Upper lobe of left lung (tissue), 6 donors: Measurements from ENCODE around the gene SUN5. TPM values are rescaled to one million over a fixed set of nuclear protein-coding genes. Genes with fewer than 3 reads are reported as not detected.

Source experiments
- ATAC-seq, 2 donors: fragments of 200-7000 bp; cut with Tn5 transposase; one replicate each; pipeline ENCODE4 v1.9.1; 2022; ENCODE audit warnings: mild to moderate bottlenecking in 2 of 2, moderate library complexity in 2 of 2; ENCODE audit not compliant: low FRiP score in 2 of 2
- DNase-seq, 2 donors: peaks; one replicate each; pipeline ENCODE4 v3.0.0-alpha.2; 2019 to 2020
- H3K27ac ChIP-seq, 4 donors: fragments of 200-600 bp; sonication (generic); one replicate each; pipeline ENCODE4 v1.5.1; 2016 to 2019
- H3K27me3 ChIP-seq, 4 donors: fragments of 200-600 bp; sonication (generic); one replicate each; pipeline ENCODE4 v1.5.1; 2017 to 2019
- H3K36me3 ChIP-seq, 4 donors: fragments of 200-600 bp; sonication (generic); one replicate each; pipeline ENCODE4 v1.5.1; 2016 to 2019
- H3K4me1 ChIP-seq, 4 donors: fragments of 200-600 bp; sonication (generic); one replicate each; pipeline ENCODE4 v1.5.1; 2018 to 2019
- H3K4me3 ChIP-seq, 4 donors: fragments of 200-600 bp; sonication (generic); one replicate each; pipeline ENCODE4 v1.5.1; 2017 to 2019; ENCODE audit warnings: mild to moderate bottlenecking in 2 of 4, moderate library complexity in 1 of 4
- H3K9me3 ChIP-seq, 4 donors: fragments of 200-600 bp; sonication (generic); one replicate each; pipeline ENCODE4 v1.5.1; 2018 to 2019
- CTCF ChIP-seq, 6 experiments: fragments of 450-650 bp in 4 of 6; fragments of 200-600 bp in 2 of 6; sonication (generic) in 2 of 6; IDR thresholded peaks; one replicate each; pipeline ENCODE4 v1.5.1; 2016 to 2019; ENCODE audit warnings: antibody characterized with exemption in 6 of 6
- EP300 ChIP-seq, 4 donors: sonication (generic); formaldehyde crosslinking; IDR thresholded peaks; one replicate each; pipeline ENCODE4 v1.5.1; 2017; ENCODE audit warnings: antibody characterized with exemption in 4 of 4, control low read depth in 2 of 4
- POLR2A ChIP-seq, 4 donors: fragments of 450-650 bp; IDR thresholded peaks; one replicate each; pipeline ENCODE4 v1.5.1; 2016 to 2017; ENCODE audit warnings: antibody characterized with exemption in 4 of 4, mild to moderate bottlenecking in 2 of 4
- POLR2AphosphoS5 ChIP-seq, 2 donors: sonication (generic); formaldehyde crosslinking; IDR thresholded peaks; one replicate each; pipeline ENCODE4 v1.5.1; 2017; ENCODE audit warnings: antibody characterized with exemption in 2 of 2
- WGBS, 2 donors: methylation state at CpG; one replicate each; pipeline ENCODE4 v1.1.5; 2017 to 2018; 5-methylcytosine and 5-hydroxymethylcytosine counted together
- total RNA-seq, 6 donors: library from RNA; depleted of rRNA in 4 of 6; stranded (reverse); fragments of >200 nt in 4 of 6; gene quantifications; one replicate each; pipeline versions ENCODE4 v1.1.0 to v1.2.1, GENCODE V29; 2016 to 2021
- donor health status: DM: no; HTN: no; CAD: no; lungs with moderate emphysema.
- donor health status: DM: no; HTN: yes; CAD: no; lungs with severe emphysema.

SUN5 gene
- total RNA-seq, 6 donors from 2014 or later = not detected

- Histone ChIP-seq H3K27ac (no peak overlapping the region), H3K27me3 (no peaks in the 10 kb centered on the region), H3K9me3 (no peaks in the 10 kb centered on the region), H3K4me3 (no peak overlapping the region), H3K4me1 (peaks cover 0 to 2% (median 0%) of the 10 kb centered on the region in 4 donors), H3K36me3 (no peaks in the 10 kb centered on the region)
- 77 to 86% methylated on average over 15 of the region's 15 CpGs for WGBS, 2 donors
- no peak for TF ChIP-seq CTCF (IDR thresholded peaks at IDR 0.05)
- TF ChIP-seq POLR2AphosphoS5 (IDR thresholded peaks at IDR 0.05) = no peak
- TF ChIP-seq POLR2A (IDR thresholded peaks at IDR 0.05) = no peak
- TF ChIP-seq EP300 (IDR thresholded peaks at IDR 0.05) = no peak
- no peak for ATAC-seq
- DNase-seq = no peak
These were observed 8.3 kb upstream of the SUN5 start for GRCh38 chr20:33012327-33013189.

- no peak for DNase-seq
- no peak for ATAC-seq
These were observed 6.6 kb upstream of the SUN5 start for GRCh38 chr20:33010674-33011449.

GRCh38 chr20:33010133-33010504, 5.9 kb upstream of the SUN5 start:
- Histone ChIP-seq H3K27me3 (no peaks in the 10 kb centered on the region), H3K27ac (no peak overlapping the region), H3K4me1 (peaks cover 0 to 2% (median 0%) of the 10 kb centered on the region in 4 donors), H3K4me3 (no peak overlapping the region), H3K9me3 (peaks cover 0 to 1% (median 0%) of the 10 kb centered on the region in 4 donors), H3K36me3 (no peaks in the 10 kb centered on the region)
- DNase-seq = no peak
- ATAC-seq = no peak
- WGBS, 2 donors = 56 to 83% methylated on average over 5 of the region's 5 CpGs
- TF ChIP-seq EP300 (IDR thresholded peaks at IDR 0.05) = no peak
- no peak for TF ChIP-seq POLR2A (IDR thresholded peaks at IDR 0.05)

More at GRCh38 chr20:33010674-33011449, 6.6 kb upstream of the SUN5 start:
- Histone ChIP-seq H3K36me3 (no peaks in the 10 kb centered on the region), H3K27me3 (no peaks in the 10 kb centered on the region), H3K27ac (no peak overlapping the region), H3K9me3 (no peaks in the 10 kb centered on the region), H3K4me1 (peaks cover 0 to 2% (median 0%) of the 10 kb centered on the region in 4 donors), H3K4me3 (no peak overlapping the region)
- 82 to 84% methylated on average over 5 to 8 of the region's 8 CpGs for WGBS, 2 donors
- TF ChIP-seq POLR2AphosphoS5 (IDR thresholded peaks at IDR 0.05) = no peak

- Histone ChIP-seq H3K4me1 (peaks cover 0 to 2% (median 0%) of the 10 kb centered on the region in 4 donors), H3K27me3 (no peaks in the 10 kb centered on the region), H3K9me3 (peaks cover 0 to 3% (median 0%) of the 10 kb centered on the region in 4 donors), H3K27ac (no peak overlapping the region), H3K4me3 (no peak overlapping the region), H3K36me3 (no peaks in the 10 kb centered on the region)
- DNase-seq (peak in 1 of 2 donors; percentile 74), ATAC-seq (no peak)
- WGBS, 2 donors = 60 to 80% methylated on average over 9 to 19 of the region's 19 CpGs
- TF ChIP-seq POLR2AphosphoS5 (IDR thresholded peaks at IDR 0.05) (no peak), EP300 (IDR thresholded peaks at IDR 0.05) (no peak), POLR2A (IDR thresholded peaks at IDR 0.05) (no peak), CTCF (IDR thresholded peaks at IDR 0.05) (no peak)
These were observed 5.2 kb upstream of the SUN5 start for GRCh38 chr20:33009214-33010132.

- H3K4me1 ChIP-seq = peaks cover 0 to 2% (median 0%) of the 10 kb centered on the region in 4 donors
- no peak overlapping the region for H3K27ac ChIP-seq
- no peaks in the 10 kb centered on the region for H3K36me3 ChIP-seq
- ATAC-seq (no peak), DNase-seq (no peak)
- H3K9me3 ChIP-seq = peaks cover 0 to 3% (median 0%) of the 10 kb centered on the region in 4 donors
- no peak for TF ChIP-seq EP300 (IDR thresholded peaks at IDR 0.05)
- no peak for TF ChIP-seq POLR2AphosphoS5 (IDR thresholded peaks at IDR 0.05)
- TF ChIP-seq CTCF (IDR thresholded peaks at IDR 0.05) = no peak
- TF ChIP-seq POLR2A (IDR thresholded peaks at IDR 0.05) = no peak
- H3K27me3 ChIP-seq = no peaks in the 10 kb centered on the region
- WGBS, 2 donors = 92% methylated on average over 11 to 23 of the region's 23 CpGs
- no peak overlapping the region for H3K4me3 ChIP-seq
These were observed 4.3 kb upstream of the SUN5 start for GRCh38 chr20:33008336-33009213.
